OCI-LY1 (cell line): Measurements from ENCODE around the gene DDX4.

Experiments
- H2AFZ ChIP-seq: fragments of 200-600 bp; sonication (generic), shearing (Covaris generic); 2 replicates; pipeline ENCODE4 v1.6.0; 2014; ENCODE audit warnings: antibody characterized with exemption, mild to moderate bottlenecking, low read length
- H3F3A ChIP-seq: fragments of 200-600 bp; sonication (generic), shearing (Covaris generic); 2 replicates; pipeline ENCODE4 v1.6.0; 2014; ENCODE audit warnings: mild to moderate bottlenecking, antibody characterized with exemption, low read length, moderate library complexity; ENCODE audit not compliant: insufficient read depth
- H3K27ac ChIP-seq: fragments of 200-600 bp; sonication (generic); 2 replicates; pipeline ENCODE4 v1.5.1; 2014; ENCODE audit warnings: low read length, mixed run types, mild to moderate bottlenecking, low read depth; ENCODE audit not compliant: poor library complexity, severe bottlenecking
- H3K27me3 ChIP-seq: fragments of 200-600 bp; sonication (generic); 2 replicates; pipeline ENCODE4 v1.6.0; 2014; ENCODE audit warnings: antibody characterized with exemption, mild to moderate bottlenecking, low read length, moderate library complexity; ENCODE audit not compliant: insufficient read depth
- H3K36me3 ChIP-seq: fragments of 200-600 bp; sonication (generic); 2 replicates; pipeline ENCODE4 v1.6.1; 2014; ENCODE audit warnings: mild to moderate bottlenecking, antibody characterized with exemption, low read length, moderate library complexity, mixed read lengths; ENCODE audit not compliant: insufficient read depth
- H3K4me1 ChIP-seq: fragments of 200-600 bp; sonication (generic); 2 replicates; pipeline ENCODE4 v1.5.1; 2014; ENCODE audit warnings: mild to moderate bottlenecking, low read length, moderate library complexity; ENCODE audit not compliant: insufficient read depth, severe bottlenecking
- H3K4me2 ChIP-seq: fragments of 200-600 bp; sonication (generic), shearing (Covaris generic); 2 replicates; pipeline ENCODE4 v1.6.1; 2014; ENCODE audit warnings: low read length
- H3K4me3 ChIP-seq: fragments of 200-600 bp; sonication (generic); 2 replicates; pipeline ENCODE4 v1.5.1; 2014; ENCODE audit warnings: low read length, low read depth, mild to moderate bottlenecking, mixed read lengths; ENCODE audit not compliant: poor library complexity, severe bottlenecking
- H3K79me2 ChIP-seq: fragments of 200-600 bp; shearing (Covaris generic); 2 replicates; pipeline ENCODE4 v1.6.1; 2016; ENCODE audit warnings: mixed run types, low read length, mixed read lengths; ENCODE audit not compliant: insufficient read depth
- H3K9ac ChIP-seq: fragments of 200-600 bp; sonication (generic), shearing (Covaris generic); 2 replicates; pipeline ENCODE4 v1.6.1; 2014; ENCODE audit warnings: mild to moderate bottlenecking, low read length, mixed read lengths
- H3K9me2 ChIP-seq: fragments of 200-600 bp; sonication (generic), shearing (Covaris generic); 2 replicates; pipeline ENCODE4 v1.6.1; 2014; ENCODE audit warnings: low read depth, mild to moderate bottlenecking, low read length, mixed read lengths
- H3K9me3 ChIP-seq: fragments of 200-600 bp; shearing (Covaris generic); 2 replicates; pipeline ENCODE4 v1.6.1; 2014; ENCODE audit warnings: low read length, mixed read lengths
- H4K20me1 ChIP-seq: fragments of 200-600 bp; sonication (generic), shearing (Covaris generic); 2 replicates; pipeline ENCODE4 v1.6.0; 2016; ENCODE audit warnings: mild to moderate bottlenecking, low read length; ENCODE audit not compliant: insufficient read depth
- EZH2 ChIP-seq: fragments of 200-600 bp; sonication (generic), shearing (Covaris generic); IDR thresholded peaks from 2 replicates; pipeline ENCODE4 v1.8.0; 2017; ENCODE audit warnings: borderline replicate concordance, mixed run types, mild to moderate bottlenecking, antibody characterized with exemption, low read length, moderate library complexity, mixed read lengths
- TF ChIP-seq, protein P1 (sequence below): fragments of 200-600 bp; sonication (generic), shearing (Covaris generic); IDR thresholded peaks from 2 replicates; pipeline ENCODE4 v1.5.1; 2017; ENCODE audit warnings: mild to moderate bottlenecking, antibody characterized with exemption, low read length, moderate library complexity, mixed read lengths

The DDX4 gene

DNA sequence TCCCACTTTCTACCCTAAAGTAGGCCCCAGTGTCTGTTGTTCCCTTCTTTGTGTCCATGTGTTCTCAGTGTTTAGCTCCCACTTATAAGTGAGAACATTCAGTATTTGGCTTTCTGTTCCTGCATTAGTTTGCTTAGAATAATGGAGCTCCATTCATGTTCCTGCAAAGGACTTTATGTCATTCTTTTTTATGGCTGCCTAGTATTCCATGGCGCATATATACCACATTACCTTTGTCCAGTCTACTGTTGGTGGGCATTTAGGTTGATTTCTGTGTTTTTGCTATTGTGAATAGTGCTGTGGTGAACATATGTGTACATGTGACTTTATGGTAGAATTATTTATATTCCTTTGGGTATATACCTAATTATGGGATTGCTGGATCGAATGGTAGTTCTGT is 30.4 kb downstream of the DDX4 start:
- H3F3A ChIP-seq: no peaks in the 10 kb centered on the region
- H3K36me3 ChIP-seq: no peaks in the 10 kb centered on the region
- H3K4me3 ChIP-seq: no peak overlapping the region
- no peak overlapping the region for H2AFZ ChIP-seq
- H3K79me2 ChIP-seq: no peaks in the 10 kb centered on the region
- H3K27ac ChIP-seq: no peak overlapping the region
- H3K4me1 ChIP-seq: no peaks in the 10 kb centered on the region
- H3K9me2 ChIP-seq: no peaks in the 10 kb centered on the region
- no peak overlapping the region for H3K4me2 ChIP-seq
- no peaks in the 10 kb centered on the region for H3K9me3 ChIP-seq
- no peaks in the 10 kb centered on the region for H3K27me3 ChIP-seq
- TF ChIP-seq EZH2: no peak
- TF ChIP-seq, protein P1, sequence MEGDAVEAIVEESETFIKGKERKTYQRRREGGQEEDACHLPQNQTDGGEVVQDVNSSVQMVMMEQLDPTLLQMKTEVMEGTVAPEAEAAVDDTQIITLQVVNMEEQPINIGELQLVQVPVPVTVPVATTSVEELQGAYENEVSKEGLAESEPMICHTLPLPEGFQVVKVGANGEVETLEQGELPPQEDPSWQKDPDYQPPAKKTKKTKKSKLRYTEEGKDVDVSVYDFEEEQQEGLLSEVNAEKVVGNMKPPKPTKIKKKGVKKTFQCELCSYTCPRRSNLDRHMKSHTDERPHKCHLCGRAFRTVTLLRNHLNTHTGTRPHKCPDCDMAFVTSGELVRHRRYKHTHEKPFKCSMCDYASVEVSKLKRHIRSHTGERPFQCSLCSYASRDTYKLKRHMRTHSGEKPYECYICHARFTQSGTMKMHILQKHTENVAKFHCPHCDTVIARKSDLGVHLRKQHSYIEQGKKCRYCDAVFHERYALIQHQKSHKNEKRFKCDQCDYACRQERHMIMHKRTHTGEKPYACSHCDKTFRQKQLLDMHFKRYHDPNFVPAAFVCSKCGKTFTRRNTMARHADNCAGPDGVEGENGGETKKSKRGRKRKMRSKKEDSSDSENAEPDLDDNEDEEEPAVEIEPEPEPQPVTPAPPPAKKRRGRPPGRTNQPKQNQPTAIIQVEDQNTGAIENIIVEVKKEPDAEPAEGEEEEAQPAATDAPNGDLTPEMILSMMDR: no peak
- no peaks in the 10 kb centered on the region for H4K20me1 ChIP-seq
- no peak overlapping the region for H3K9ac ChIP-seq

DNA sequence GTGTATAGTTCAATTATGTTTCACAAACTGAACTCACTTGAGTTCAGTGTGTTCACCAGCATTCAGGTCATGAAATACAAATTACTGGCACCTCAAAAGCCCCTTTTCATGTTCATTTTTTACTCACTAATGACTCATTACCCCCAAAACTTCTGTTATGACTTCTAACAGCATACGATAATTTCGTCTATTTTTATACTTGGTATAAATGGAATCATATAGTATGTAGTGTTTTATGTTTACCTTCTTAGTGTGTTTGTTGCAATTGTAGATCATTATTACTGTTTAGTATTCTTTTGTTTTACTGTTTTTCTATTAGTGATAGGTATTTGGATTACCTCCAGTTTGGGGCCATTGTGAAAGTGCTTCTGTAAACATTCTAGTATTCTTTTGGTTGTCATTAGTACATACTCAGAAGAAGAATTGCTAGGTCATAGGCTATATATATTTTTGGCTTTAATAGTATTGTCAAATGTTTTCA is 33.4 kb downstream of the DDX4 start:
- H3K36me3 ChIP-seq: no peaks in the 10 kb centered on the region
- H4K20me1 ChIP-seq: no peaks in the 10 kb centered on the region
- H3F3A ChIP-seq: no peaks in the 10 kb centered on the region
- no peak overlapping the region for H3K9ac ChIP-seq
- TF ChIP-seq EZH2: no peak
- TF ChIP-seq, protein P1: no peak
- H3K4me2 ChIP-seq: no peak overlapping the region
- H3K9me3 ChIP-seq: no peaks in the 10 kb centered on the region
- H3K79me2 ChIP-seq: no peaks in the 10 kb centered on the region
- H3K4me1 ChIP-seq: no peaks in the 10 kb centered on the region
- H2AFZ ChIP-seq: no peak overlapping the region
- H3K4me3 ChIP-seq: no peak overlapping the region
- no peaks in the 10 kb centered on the region for H3K27me3 ChIP-seq
- H3K27ac ChIP-seq: no peak overlapping the region
- no peaks in the 10 kb centered on the region for H3K9me2 ChIP-seq

DNA sequence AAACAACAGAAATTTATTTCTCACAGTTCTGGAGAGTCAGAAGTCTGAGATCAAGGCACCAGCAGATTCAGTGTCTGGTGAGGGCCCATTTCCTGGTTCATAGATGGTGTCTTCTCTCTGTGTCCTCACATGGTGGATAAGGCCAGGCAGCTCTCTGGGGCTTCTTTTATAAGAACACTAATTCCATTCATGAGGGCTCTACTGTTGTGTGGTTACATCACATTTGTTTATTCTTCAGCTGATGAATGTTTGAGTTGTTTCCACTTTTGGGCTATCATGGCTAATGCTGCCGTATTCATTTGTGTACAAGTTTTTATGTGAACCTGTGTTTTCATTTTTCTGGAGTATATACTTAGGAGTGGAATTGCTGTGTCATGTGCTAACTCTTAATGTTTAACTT is 35.2 kb downstream of the DDX4 start:
- H3K36me3 ChIP-seq: no peaks in the 10 kb centered on the region
- H3K9me3 ChIP-seq: no peaks in the 10 kb centered on the region
- H3K27ac ChIP-seq: no peak overlapping the region
- H3K4me3 ChIP-seq: no peak overlapping the region
- H3K9ac ChIP-seq: no peak overlapping the region
- no peaks in the 10 kb centered on the region for H4K20me1 ChIP-seq
- no peak overlapping the region for H3K4me2 ChIP-seq
- no peaks in the 10 kb centered on the region for H3K4me1 ChIP-seq
- H2AFZ ChIP-seq: no peak overlapping the region
- no peaks in the 10 kb centered on the region for H3F3A ChIP-seq
- no peaks in the 10 kb centered on the region for H3K79me2 ChIP-seq
- no peaks in the 10 kb centered on the region for H3K9me2 ChIP-seq
- no peaks in the 10 kb centered on the region for H3K27me3 ChIP-seq
- TF ChIP-seq, protein P1: no peak
- no peak for TF ChIP-seq EZH2
